SKM-1 treated with dmso at 0.1 percent for 144 hours (cell line): ENCODE data around the gene CHN1.

Experiments used
- DNase-seq: peaks from one replicate; lab custom pipeline; 2025; ENCODE audit not compliant: unreplicated experiment; lab: John Stamatoyannopoulos, UW

CHN1 gene, protein sequence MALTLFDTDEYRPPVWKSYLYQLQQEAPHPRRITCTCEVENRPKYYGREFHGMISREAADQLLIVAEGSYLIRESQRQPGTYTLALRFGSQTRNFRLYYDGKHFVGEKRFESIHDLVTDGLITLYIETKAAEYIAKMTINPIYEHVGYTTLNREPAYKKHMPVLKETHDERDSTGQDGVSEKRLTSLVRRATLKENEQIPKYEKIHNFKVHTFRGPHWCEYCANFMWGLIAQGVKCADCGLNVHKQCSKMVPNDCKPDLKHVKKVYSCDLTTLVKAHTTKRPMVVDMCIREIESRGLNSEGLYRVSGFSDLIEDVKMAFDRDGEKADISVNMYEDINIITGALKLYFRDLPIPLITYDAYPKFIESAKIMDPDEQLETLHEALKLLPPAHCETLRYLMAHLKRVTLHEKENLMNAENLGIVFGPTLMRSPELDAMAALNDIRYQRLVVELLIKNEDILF

DNA sequence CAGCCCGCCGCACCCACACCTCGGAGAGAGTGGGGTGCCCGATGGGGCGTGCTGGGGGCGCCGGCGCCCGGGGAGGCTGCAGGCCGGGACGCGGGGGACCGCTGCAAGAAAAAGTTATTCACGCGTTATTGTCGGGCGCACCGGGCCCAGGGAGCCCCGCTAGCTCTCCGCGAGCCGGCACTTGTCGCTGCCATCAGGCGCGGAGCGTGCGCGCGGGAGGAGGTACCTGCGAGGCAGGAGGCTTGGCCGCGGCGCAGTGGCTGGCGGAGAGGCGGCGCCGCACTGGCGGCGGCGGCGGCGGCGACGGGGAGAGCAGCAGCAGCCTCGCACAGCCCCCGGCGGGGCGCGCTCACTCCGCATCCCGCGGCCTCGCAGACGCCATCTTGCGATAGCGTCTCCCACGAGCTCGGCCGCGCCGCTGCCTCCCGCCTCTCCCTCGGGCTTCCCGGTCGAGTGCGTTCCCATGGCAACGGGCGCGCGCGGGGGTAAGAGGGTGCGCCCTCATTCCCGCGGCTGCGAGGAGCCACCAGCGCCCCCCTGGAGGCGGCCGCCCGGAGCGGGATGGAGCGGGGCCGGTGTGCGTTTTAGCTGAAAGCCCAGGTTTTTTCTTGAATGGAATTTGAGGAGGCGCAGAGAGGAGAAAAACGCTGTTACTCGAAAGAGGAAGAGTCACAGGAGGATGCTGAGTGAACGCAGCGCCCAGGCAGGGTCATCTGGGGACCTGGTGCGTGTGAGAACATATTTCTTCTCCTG lies at the start of gene CHN1:
Gene CHN1, minus strand, starts transcription at position 402 of the 753 bp plus-strand sequence. CDS start 469 bp downstream, outside the sequence.
- DNase-seq, result no peak

DNA sequence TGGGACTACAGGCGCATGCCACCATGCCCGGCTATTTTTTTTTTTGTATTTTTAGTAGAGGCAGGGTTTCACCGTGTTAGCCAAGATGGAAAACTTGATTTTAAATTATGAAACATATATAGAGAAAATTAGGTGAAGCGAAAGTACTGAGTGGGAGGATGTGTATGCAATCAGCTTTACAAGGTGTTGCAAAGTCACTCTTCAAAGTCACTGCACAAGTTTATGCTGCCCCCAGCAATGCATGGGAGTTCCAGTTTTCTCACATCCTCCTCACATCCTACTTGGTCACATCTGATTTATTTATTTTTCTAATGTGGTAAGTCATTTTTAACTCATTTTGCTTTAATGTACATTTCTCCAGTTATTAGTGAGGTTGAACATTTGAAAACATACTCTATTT lies 49.2 kb upstream of the CHN1 start:
- DNase-seq, result no peak

DNA sequence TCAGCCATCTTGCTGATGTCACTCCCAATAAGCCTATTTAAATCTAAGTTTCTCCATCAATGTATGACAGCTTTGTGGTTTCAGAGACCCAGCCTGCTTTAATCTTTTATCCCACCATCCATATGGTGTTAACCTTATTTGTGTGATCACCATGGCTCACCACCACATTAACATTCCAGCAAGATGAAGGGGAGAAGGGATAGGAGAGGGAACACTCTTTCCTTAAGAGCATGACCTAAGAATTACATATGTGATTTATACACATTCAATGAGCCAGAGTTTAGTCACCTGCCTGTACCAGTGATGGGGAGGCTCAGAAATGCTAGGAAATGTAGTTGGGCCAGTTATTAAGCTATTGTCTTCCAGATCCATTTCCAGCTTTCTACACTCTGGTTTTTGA lies 44.5 kb upstream of the CHN1 start:
- DNase-seq, result no peak

DNA sequence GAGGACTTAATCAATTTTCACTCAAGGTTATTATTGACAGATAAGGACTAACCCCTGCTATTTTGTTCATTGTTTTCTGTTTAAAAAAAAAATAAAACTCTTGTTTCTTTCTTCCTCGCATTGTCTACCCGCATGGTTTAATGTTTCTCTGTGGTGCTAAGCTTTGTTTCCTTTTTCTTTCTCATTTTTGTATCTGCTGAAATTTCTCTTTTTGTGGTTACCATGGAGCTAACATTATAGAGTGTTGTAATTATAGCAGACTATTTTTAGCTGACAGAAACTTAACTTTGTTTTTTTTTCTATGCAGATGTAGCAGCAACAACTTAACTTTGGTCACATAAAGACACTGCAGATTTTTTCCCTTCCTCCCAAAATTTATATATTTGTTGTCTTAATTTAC lies 43.1 kb upstream of the CHN1 start:
- DNase-seq, result no peak

DNA sequence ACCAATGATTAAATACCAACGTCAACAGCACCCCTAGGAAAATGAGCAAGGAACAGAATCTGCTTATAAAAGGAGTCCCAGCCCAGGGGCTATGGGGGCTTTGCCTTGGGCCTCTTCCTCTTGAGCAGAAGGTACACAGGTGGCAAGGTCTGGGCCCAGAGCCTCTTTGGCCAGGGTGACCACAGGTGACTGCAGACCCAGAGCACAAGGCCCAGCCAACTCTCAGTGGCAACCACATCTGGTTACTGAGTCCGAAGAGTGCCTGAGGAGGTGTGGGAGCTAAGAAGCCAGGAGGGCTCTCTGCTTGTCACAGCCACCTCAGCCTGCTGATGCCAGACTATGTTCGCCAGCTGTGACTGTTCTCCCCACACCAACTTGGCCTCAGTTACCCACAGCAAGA lies 34.3 kb upstream of the CHN1 start:
- no peak for DNase-seq

DNA sequence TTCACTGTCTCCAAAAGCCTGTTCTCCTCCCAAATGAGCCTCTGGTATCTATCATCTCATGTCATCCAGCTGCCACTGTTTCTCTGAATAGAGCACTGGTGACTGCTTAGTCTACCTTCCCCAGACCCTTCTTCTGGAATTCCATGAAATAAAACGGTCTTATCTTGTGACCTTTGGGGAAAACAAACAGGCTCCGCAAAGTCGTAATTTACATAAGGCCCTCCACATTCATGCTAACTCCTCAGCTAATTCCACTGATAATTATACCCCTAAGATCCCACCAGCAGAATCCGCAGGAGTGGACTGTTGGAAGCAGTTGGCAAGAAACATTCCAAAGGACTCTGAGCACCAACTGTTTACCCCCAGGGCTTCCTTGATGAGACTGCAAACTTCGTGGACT lies 33.9 kb upstream of the CHN1 start:
- no peak for DNase-seq

DNA sequence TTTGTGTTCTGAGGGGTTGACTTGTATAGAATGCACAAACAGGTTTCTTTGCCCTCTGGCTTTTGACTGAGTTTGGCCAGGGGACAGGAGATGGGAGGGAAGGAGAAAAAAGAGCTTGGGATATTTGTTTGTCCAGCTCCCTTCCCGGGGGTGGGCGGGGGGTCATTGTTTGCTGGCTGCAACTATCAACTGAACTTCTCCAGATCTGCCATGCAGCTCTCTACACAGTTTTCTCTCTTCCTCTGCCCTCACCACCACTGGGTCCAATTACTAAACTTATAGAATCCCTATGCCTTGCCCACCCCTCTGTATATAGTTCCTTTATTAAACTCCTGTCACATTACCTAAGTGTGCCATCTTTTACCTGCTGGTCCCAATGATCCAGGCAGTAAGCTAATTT lies 32.8 kb upstream of the CHN1 start:
- DNase-seq, result no peak

DNA sequence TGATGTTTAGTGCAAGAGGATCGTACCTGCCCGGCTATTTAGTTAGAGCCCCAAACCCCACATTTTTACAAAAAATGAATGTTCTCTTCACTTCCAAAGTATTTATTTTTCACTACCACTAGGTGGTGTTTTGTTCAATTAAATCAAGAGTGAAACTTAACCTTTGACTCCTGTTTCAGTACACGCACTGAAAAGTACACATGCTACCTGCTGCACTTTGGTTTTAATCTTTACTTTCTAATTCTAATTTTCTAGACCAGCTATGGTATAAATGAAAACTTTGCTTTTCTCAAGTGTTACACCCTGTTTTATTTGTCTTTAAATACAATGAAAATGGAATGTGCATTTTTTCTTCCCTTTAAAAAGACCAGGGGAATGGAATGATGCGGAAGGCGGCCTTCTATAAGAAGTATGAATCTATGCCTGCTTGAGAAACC lies 31.4 kb upstream of the CHN1 start:
- DNase-seq, result peak; percentile 27

DNA sequence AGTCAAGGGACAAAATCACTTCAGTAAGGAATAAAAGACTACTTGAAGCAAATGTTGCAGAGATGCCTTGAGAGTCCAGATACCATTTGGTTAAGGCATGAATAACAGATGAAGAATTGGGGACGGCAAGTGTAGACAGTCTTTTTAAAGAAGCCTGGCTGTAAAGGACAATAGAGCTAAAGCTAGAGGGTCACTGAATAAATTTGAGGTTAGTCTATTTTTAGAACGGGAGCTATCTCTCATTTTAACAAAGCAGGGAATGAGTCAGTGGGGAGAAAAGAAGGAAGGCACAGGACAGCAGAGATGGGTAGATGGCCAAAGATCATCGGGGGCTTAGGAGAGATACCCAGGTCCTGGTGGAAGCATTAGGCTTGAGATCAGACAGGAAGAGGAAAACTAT lies 30.6 kb upstream of the CHN1 start:
- DNase-seq, result no peak

DNA sequence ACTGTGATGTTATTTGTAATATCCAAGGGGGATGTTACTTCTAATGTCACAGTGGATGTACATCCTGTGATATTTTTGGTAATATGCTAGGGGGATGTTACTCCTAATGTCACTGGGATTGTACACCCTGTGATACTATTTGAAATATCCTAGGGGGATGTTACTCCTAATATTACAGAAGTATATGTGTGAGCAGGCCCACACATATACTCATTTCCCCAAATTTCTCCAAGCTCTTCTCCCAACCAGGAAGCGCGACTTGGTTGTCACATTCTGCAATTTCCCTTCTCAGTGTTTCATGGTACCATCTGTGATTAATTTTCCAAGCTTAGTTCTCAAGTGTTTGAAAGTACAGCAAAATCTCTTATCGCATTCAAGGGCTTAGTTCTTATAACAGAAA lies 29.5 kb upstream of the CHN1 start:
- DNase-seq, result no peak

DNA sequence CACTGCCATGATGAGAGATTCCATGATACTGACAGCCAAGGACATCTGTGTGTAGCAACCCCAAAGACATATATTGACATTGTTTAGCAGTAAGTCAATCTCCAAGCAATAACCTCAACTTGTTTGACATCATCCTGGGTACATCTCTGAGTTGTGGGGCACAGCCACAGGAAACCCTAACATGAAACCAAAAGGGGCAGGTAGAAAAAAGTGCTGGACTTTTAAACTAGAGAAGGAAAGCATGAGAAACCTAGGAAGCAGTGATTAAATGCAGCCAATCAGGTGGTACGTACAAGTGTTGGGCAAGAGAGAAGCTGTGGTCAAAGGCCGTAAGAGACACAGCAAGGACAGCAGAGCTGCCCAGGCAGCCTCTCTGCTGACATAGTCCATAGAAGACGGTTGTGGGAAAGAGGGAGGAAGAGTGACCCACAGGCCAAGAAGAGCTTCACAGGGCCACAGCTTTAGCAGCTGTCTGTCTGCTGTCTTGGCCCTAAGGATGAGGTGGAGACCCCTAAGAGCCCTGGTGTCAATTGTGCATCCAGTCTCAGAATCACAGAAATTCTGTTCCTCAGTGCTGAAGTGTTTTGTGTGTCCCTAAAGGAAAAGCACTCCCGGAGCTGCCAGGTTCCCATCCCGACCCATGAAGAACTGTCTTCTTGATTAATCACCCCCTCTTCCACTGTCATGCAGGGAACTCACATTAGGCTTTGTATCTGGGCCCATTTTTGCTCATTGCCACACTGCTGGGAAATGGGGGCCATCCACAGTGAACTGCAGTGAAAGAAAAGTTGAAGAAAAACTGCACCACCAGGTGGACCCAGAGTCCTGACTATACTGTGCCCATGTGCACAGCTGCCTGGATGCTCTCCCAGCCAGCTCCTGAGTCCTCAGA lies 25.4 kb upstream of the CHN1 start:
- peak; percentile 22 for DNase-seq

DNA sequence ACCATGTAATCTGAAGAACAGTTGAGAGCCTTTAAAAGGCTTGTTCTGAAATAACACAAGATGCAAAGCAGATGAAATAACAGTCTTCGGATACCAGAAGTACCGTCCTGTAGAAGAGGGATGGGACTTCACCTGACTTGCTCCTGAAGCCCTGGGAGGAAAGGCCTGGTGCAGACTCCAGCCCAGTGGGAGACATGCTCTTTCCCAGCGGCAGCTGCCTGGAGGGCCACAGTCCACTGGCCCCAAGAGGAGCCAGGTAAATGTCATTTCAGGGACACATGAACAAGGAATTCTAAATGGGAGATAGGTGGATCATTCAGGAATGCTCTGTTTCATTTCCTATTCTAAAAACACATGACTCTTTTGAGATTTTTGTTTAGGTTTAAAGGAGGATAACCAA lies 22.6 kb upstream of the CHN1 start:
- DNase-seq, result no peak

DNA sequence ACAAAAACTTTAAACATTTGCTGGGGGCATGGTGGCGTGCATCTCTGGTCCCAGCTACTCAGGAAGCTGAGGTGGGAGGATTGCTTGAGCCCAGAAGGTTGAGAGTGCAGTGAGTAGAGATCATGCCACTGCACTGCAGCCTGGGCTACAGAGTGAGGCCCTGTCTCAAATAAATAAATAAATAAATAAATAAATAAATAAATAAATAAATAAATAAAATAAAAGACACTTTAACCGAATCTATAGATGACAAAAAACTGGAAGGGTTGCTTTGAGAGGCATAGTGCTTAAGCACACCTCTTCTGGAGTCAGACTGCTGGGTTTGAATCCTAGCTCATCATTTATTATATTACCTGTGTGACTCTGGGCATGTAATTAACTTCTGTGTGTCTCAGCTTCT lies 21.2 kb upstream of the CHN1 start:
- DNase-seq, result no peak

DNA sequence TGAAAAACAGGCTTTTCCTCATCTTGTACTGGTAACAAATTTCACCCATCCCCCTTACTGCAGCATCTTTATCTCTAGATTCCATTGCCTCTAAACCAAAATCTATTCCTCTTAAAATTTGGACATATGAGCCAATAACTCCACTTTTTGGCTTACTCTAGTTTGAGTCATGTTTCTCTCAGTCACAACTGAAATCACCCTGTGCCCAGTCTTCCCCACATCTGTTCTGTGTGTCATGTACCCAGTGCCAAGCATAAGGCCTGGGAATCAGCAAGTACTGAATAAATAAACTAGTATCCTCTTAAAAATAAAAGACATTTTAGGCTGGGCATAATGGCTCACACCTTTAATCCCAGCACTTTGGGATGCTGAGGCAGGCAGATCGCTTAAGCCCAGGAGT lies 20.8 kb upstream of the CHN1 start:
- DNase-seq, result no peak

DNA sequence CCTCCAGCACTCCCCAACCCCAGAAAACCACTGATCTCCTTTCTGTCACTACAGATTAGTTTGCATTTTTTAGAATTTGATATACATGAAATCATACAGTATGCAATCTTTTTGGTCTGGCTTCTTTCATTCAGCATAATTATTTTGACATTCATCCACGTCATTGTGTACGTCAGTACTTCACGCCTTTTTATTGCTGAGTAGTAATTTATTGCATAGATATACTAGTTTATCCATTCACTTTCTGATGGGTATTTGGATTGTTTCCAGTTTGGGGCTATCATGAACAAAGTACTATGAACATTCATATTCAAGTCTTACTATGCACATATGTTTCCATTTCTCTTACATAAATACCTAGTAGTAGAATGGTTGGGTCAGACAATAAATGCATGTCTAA lies 20.1 kb upstream of the CHN1 start:
- no peak for DNase-seq

DNA sequence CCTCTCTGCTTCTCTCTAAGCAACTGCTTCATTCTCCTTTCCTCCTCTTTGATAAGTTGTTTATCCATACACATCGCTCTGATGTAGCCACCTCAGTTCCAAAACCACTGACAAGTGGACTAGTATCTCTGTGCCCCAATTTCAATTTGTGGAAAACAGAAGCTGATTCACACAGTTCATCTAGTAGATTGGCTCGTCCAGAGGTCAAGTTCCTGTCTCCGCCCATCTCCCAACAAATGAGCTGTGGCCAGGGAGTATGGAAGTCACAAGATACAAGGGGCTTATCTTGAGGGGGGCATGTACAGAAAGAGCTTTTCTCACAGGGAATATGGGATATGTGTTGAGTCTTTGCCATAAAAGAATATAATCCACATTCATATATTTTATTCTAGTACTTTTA lies 17.7 kb upstream of the CHN1 start:
- DNase-seq, result no peak

DNA sequence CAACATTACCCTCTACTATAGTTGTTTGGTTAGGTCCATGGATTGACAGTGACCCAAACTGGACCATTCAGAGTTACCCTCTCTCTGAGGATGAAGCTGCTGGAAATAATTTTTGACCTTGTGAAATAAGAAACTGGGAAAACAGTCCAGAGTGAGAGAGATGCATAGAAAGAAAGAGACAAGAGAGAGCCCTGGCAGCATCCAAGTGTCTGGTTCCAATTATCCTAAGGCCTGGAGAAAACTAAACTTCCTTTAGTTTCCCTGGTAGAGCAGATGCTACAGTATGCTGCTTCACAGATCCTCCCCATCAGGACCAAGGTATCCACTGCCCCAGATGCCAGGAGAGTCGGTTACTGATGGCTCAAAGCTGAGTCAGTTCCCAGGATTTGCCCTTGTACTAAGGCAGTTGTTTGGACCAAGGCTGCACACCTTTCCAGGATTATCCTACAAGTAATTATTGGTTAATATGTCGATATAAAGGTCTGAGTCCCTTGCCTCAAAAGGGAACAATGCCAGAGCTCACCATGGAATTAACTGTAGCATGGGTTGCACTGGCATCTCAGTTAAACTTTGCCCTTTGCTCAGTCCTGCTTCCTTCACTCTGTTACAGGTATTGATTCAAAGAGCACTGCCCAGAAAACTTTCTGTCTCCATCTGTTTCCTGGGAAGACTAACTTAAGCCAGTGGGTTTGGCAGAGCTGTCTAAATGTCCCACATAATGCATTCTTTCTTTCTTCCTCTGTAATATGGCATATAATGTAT lies 14.6 kb upstream of the CHN1 start:
- no peak for DNase-seq

DNA sequence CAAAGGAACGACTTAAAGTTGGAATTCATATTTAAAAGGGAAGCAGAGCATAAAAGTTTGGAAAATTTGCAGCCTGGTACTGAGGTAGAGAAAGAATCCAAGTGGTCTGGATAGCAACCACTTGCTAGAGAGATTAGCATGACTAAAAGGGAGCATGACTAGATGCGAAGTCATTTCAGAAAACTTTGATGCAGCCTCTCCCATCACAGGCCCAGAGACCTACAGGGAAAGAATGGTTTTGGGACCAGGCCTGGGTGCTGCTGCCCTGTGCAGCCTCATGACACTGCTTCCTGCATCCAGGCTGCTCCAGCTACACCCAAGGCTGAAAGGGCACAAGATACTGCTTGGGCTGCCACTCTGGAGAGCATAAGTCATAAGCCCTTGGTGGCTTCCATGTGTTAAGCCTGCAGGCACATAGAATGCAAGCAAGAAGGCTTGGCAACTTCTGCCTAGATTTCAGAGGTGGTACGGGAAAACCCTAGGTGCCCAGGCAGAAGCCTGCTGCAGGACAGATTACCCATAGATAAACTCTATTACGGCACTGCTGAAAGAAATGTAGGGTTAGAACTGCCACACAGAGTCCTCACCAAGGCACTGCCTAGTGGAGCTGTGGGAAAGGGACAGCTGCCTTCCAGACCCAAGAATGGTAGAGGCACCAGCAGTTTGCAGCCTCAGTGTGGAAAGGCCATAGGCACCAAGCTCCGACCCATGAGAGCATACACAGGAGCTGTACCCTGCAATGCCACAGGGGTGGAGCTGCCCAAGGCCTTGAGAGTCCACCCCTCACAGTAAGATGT lies 12.6 kb upstream of the CHN1 start:
- DNase-seq, result no peak

DNA sequence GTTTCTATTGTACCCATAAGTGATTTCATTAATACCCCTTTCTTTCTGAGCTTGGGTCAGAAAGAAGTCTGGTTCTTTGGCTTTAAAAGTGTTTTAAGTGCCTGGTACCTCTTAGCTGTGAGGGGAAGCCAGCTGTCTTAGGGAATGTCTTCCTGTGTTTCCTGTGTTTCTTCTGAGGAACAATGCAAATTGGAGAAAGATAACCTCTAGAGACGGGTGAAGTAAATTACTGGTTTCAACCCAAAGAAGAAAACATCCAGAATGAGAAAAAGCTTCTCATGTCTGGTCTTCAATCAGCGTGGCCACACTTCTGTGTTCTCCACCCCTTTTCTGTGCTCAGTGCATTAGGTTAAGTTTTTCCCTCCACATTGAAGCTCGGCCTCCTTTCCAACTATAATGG lies 10.2 kb upstream of the CHN1 start:
- DNase-seq, result no peak

DNA sequence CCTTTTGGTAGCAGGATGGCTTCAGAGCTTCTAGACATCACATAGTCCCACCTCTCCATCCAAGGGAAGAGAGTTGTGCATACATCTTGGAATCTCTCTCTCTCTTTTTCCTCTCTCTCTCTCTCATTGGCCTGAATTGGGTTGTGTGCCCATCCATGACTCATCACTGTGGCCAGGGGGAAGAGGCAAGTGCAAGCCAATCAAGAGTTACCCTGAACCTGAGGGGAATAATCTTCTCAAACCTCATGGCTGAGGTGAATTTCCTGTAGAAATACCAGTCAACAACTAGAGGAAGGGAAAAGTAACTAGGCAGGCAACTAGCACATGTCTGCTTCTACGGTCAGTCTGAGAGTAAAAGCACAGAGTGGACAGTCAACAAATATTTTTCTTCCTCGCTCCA lies 7.3 kb upstream of the CHN1 start:
- no peak for DNase-seq
